HCT116 (cell line): ENCODE data around the gene SDCBP2. TPM values are rescaled to one million over a fixed set of nuclear protein-coding genes. Genes with fewer than 3 reads are reported as not detected.

Experiments used
- ATAC-seq: fragments of 200-7000 bp; cut with Tn5 transposase; 2 replicates; pipeline ENCODE4 v1.9.1; 2020; ENCODE audit warnings: mild to moderate bottlenecking, moderate library complexity
- BruUV-seq: library from RNA; stranded (reverse); fragments of 400-500 nt; replicated peaks from 2 replicates; lab custom pipeline; 2021; lab: Mats Ljungman, UMichigan
- CTCF ChIA-PET: fragments of 300-600 bp; sonication (Branson Sonifier 250); formaldehyde crosslinking; loops from one replicate; lab custom pipeline; 2021; ENCODE audit warnings: antibody characterized with exemption; lab: Charles Lee
- POLR2A ChIA-PET: fragments of 300-600, 350-600 bp; sonication (Branson Sonifier 250); formaldehyde crosslinking; loops from one replicate; lab custom pipeline; 2021; ENCODE audit warnings: antibody characterized with exemption; lab: Charles Lee
- RAD21 ChIA-PET, 2 experiments: fragments of 300-600 bp; sonication (Branson Sonifier 250); formaldehyde crosslinking; loops; one replicate each; lab custom pipeline; 2023; ENCODE audit warnings: low total read pairs in 2 of 2; ENCODE audit not compliant: uncharacterized antibody in 2 of 2, unreplicated experiment in 2 of 2, low non-redundant PET in 1 of 2; lab: Charles Lee
- DNase-seq: peaks from one replicate; pipeline ENCODE4 v3.0.0-alpha.2; 2010; ENCODE audit warnings: low read depth, low spot score
- H2AFZ ChIP-seq: fragments of 200-600 bp; shearing (Covaris generic), sonication (generic); 2 replicates; pipeline ENCODE4 v1.6.1; 2017; ENCODE audit warnings: low read depth, mixed run types, mixed read lengths, antibody characterized with exemption, low read length; ENCODE audit not compliant: poor library complexity, severe bottlenecking
- H3K27ac ChIP-seq: 2 replicates; pipeline ENCODE4 v1.5.1; 2012; ENCODE audit warnings: low read depth, low read length
- H3K27me3 ChIP-seq: fragments of 200-600 bp; sonication (generic); 2 replicates; pipeline ENCODE4 v1.6.1; 2016; ENCODE audit warnings: mixed run types, low read length, mixed read lengths; ENCODE audit not compliant: insufficient read depth
- H3K36me3 ChIP-seq, 2 experiments: fragments of 200-500 bp in 1 of 2; fragments of 200-600 bp in 1 of 2; sonication (Bioruptor generic) in 1 of 2; sonication (generic) in 1 of 2; 2 replicates each; pipeline versions ENCODE4 v1.5.1 to v1.6.1; 2014 to 2016; ENCODE audit warnings: low read length in 2 of 2, inconsistent platforms in 1 of 2, mixed read lengths in 1 of 2, mixed run types in 1 of 2; ENCODE audit not compliant: insufficient read depth in 2 of 2, control insufficient read depth in 1 of 2
- H3K4me1 ChIP-seq, 2 experiments: fragments of 200-600 bp in 1 of 2; sonication (generic) in 1 of 2; 2 replicates each; pipeline versions ENCODE4 v1.5.1 to v1.6.1; 2012 to 2017; ENCODE audit warnings: low read length in 2 of 2, inconsistent platforms in 1 of 2, mild to moderate bottlenecking in 1 of 2, mixed read lengths in 1 of 2, mixed run types in 1 of 2, moderate library complexity in 1 of 2; ENCODE audit not compliant: insufficient read depth in 2 of 2, control insufficient read depth in 1 of 2
- H3K4me2 ChIP-seq: fragments of 200-600 bp; sonication (generic); 2 replicates; pipeline ENCODE4 v1.6.1; 2017; ENCODE audit warnings: mixed run types, low read length, mixed read lengths
- H3K4me3 ChIP-seq, 2 experiments: fragments of 200-600 bp in 1 of 2; sonication (generic) in 1 of 2; replicated peaks in 1 of 2; 2 replicates each; pipeline ENCODE4 v1.5.1; 2011 to 2016; ENCODE audit warnings: low read length in 2 of 2, control low read depth in 1 of 2, low read depth in 1 of 2, mild to moderate bottlenecking in 1 of 2, mixed read lengths in 1 of 2, mixed run types in 1 of 2
- H3K79me2 ChIP-seq: fragments of 200-600 bp; sonication (generic); 2 replicates; pipeline ENCODE4 v1.6.1; 2017; ENCODE audit warnings: mild to moderate bottlenecking, mixed run types, low read length, moderate library complexity, mixed read lengths; ENCODE audit not compliant: insufficient read depth
- H3K9ac ChIP-seq: fragments of 200-600 bp; sonication (generic); 2 replicates; pipeline ENCODE4 v1.6.1; 2016; ENCODE audit warnings: low read length, mixed read lengths
- H3K9me2 ChIP-seq: fragments of 200-600 bp; sonication (generic), shearing (Covaris generic); 2 replicates; pipeline ENCODE4 v1.6.1; 2017; ENCODE audit warnings: mixed run types, mild to moderate bottlenecking, moderate library complexity; ENCODE audit not compliant: insufficient read depth
- H3K9me3 ChIP-seq, 2 experiments: fragments of 200-500 bp in 1 of 2; fragments of 200-600 bp in 1 of 2; sonication (Bioruptor generic) in 1 of 2; sonication (generic) in 1 of 2; 2 replicates each; pipeline ENCODE4 v1.6.1; 2014 to 2017; ENCODE audit warnings: low read length in 2 of 2, mixed read lengths in 2 of 2, inconsistent platforms in 1 of 2, low read depth in 1 of 2, mild to moderate bottlenecking in 1 of 2, mixed run types in 1 of 2, moderate library complexity in 1 of 2; ENCODE audit not compliant: control insufficient read depth in 1 of 2, insufficient read depth in 1 of 2
- H4K20me1 ChIP-seq: fragments of 200-600 bp; sonication (generic), shearing (Covaris generic); 2 replicates; pipeline ENCODE4 v1.6.1; 2017; ENCODE audit warnings: mixed run types, mild to moderate bottlenecking, moderate library complexity; ENCODE audit not compliant: insufficient read depth
- CTCF ChIP-seq, 3 experiments: fragments of 200-600 bp in 1 of 3; sonication (generic) in 1 of 3; IDR thresholded peaks in 2 of 3; conservative IDR thresholded peaks in 1 of 3; 2 replicates each; pipeline ENCODE4 v1.5.1; 2012 to 2017; ENCODE audit warnings: low read depth in 2 of 3, low read length in 2 of 3, antibody characterized with exemption in 1 of 3, borderline replicate concordance in 1 of 3, control low read depth in 1 of 3, mild to moderate bottlenecking in 1 of 3, mixed read lengths in 1 of 3, mixed run types in 1 of 3, moderate library complexity in 1 of 3; ENCODE audit not compliant: insufficient read depth in 1 of 3
- EGR1 ChIP-seq: IDR thresholded peaks from 2 replicates; pipeline ENCODE4 v1.6.1; 2012; ENCODE audit warnings: low read depth
- EZH2phosphoT487 ChIP-seq: fragments of 200-600 bp; IDR thresholded peaks from 2 replicates; pipeline ENCODE4 v1.6.1; 2018; ENCODE audit warnings: antibody characterized with exemption, borderline replicate concordance
- FOSL1 ChIP-seq: IDR thresholded peaks from 2 replicates; pipeline ENCODE4 v1.6.1; 2012; ENCODE audit warnings: low read depth
- REST ChIP-seq: IDR thresholded peaks from 2 replicates; pipeline ENCODE4 v1.6.1; 2012; ENCODE audit warnings: low read depth
- YY1 ChIP-seq: IDR thresholded peaks from 2 replicates; pipeline ENCODE4 v1.6.1; 2011; ENCODE audit warnings: low read length, low read depth, moderate library complexity, mild to moderate bottlenecking; ENCODE audit not compliant: insufficient replicate concordance; ENCODE audit errors: extremely low read depth
- ZFX ChIP-seq: fragments of 450-650 bp; IDR thresholded peaks from 2 replicates; pipeline ENCODE4 v1.6.1; 2017
- intact Hi-C: fragments of 100-400 bp; cut with micrococcal nuclease; formaldehyde crosslinking; loops from 2 replicates; pipeline ENCODE4 v1.10.0; 2022
- total RNA-seq: library from RNA; stranded (reverse); gene quantifications from one replicate; pipeline ENCODE4 v1.2.1, GENCODE V29; 2021; ENCODE audit not compliant: unreplicated experiment

SDCBP2 gene
- total RNA-seq, 1 experiment from 2014 or later = 3.4 TPM

- Histone ChIP-seq H3K9ac (no peak overlapping the region), H3K79me2 (no peaks in the 10 kb centered on the region), H3K27ac (no peak overlapping the region), H3K4me1 (peaks cover 0 to 7% of the 10 kb centered on the region in 2 experiments; a peak in 1 of 4 replicates), H3K9me2 (no peaks in the 10 kb centered on the region), H3K9me3 (no peaks in the 10 kb centered on the region), H3K27me3 (no peaks in the 10 kb centered on the region), H3K36me3 (no peaks in the 10 kb centered on the region), H4K20me1 (no peaks in the 10 kb centered on the region), H3K4me3 (no peak overlapping the region), H3K4me2 (no peak overlapping the region), H2AFZ (no peak overlapping the region)
- CTCF ChIA-PET = no interaction called here
- intact Hi-C loops = no loop called here
- BruUV-seq = no TSS peak
- DNase-seq (no peak), ATAC-seq (no peak)
- POLR2A ChIA-PET = no interaction called here
- RAD21 ChIA-PET = no interaction called here
- no peak for TF ChIP-seq YY1
- no peak for TF ChIP-seq REST
- TF ChIP-seq EGR1 = no peak
- no peak for TF ChIP-seq EZH2phosphoT487
- no peak for TF ChIP-seq FOSL1
- no peak for TF ChIP-seq CTCF (IDR thresholded peaks at IDR 0.05 in 2 of 3, conservative IDR thresholded peaks at IDR 0.05 in 1 of 3; ENCODE audit: borderline replicate concordance in 1 of 3, insufficient read depth in 1 of 3, low read depth in 2 of 3, low read length in 2 of 3)
- no peak for TF ChIP-seq ZFX
Observed at GRCh38 chr20:1277529-1278322, 51.2 kb downstream of the SDCBP2 start.
